Cerebellar nuclear complex (tissue), 1 donor: ENCODE measurements around the gene NOXO1.
A peak's percentile ranks its signal among the peaks of the same experiment; 100 is the strongest.

ENCODE experiments used
- DNase-seq, 2 experiments: peaks; one replicate each; lab custom pipeline; 2025; lab: John Stamatoyannopoulos, UW

The NOXO1 gene

GRCh38 chr16:1979271-1980029 lies 1.8 kb downstream of the NOXO1 start:
- DNase-seq = no peak

GRCh38 chr16:1978476-1979120 lies 2.7 kb downstream of the NOXO1 start:
- DNase-seq = no peak

GRCh38 chr16:1977875-1978268 lies 3.4 kb downstream of the NOXO1 start:
- DNase-seq = no peak

DNA sequence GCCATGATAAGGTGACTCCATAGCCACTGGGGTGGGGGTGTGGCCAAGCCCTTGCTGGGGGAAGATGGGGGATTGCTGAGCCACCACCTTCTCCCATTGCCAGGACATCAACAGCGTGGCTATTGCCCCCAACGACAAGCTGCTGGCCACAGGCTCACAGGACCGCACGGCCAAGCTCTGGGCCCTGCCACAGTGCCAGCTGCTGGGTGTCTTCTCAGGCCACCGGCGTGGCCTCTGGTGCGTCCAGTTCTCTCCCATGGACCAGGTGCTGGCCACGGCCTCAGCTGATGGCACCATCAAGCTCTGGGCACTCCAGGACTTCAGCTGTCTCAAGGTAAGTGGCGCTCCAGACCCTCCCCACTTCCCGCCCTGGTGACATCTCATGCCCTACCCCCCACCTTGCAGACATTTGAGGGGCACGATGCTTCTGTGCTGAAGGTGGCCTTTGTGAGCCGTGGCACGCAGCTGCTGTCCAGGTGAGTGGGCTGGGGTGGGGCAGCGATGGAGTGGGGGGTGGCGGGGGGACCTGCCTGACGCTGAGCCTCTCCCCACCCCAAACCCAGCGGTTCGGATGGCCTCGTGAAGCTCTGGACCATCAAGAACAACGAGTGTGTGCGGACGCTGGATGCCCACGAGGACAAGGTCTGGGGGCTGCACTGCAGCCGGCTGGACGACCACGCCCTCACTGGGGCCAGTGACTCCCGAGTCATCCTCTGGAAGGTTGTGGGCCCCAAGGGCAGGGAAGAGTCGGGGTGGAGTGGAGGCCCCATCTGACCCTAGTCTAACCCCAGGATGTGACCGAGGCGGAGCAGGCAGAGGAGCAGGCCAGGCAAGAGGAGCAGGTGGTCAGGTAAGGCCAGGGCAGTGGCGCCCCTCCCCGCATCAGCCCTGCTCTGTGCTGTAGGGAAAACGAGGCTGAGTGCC lies 4.1 kb downstream of the NOXO1 start:
- DNase-seq = no peak

GRCh38 chr16:1976216-1976520 lies 5.1 kb downstream of the NOXO1 start:
- no peak for DNase-seq

DNA sequence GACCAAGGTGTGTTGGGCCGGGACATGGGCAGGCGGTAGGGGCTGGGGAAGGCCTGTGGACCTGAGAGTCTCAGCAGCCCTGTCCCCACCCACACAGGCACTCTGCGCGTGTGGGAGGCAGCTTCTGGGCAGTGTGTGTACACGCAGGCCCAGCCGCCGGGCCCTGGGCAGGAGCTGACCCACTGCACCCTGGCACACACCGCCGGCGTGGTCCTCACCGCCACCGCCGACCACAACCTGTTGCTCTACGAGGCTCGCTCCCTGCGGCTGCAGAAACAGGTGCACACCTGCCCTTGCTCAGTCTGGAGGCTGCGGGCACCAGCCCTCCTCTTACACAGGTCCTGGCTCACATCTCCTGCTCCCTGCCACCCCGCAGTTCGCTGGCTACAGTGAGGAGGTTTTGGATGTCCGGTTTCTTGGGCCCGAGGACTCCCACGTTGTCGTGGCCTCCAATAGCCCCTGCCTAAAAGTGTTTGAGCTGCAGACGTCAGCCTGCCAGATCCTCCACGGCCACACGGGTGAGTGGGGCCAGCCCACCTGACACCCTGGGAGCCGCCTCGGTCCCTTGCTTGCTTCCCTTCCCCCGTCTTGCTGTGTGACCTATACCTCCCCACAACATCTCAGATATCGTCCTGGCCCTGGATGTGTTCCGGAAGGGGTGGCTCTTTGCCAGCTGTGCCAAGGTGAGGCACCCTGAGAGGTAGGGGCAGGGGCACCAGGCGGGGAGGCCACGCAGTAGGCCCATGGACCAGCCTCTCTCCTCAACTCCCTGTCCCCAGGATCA lies 5.6 kb downstream of the NOXO1 start:
- no peak for DNase-seq

DNA sequence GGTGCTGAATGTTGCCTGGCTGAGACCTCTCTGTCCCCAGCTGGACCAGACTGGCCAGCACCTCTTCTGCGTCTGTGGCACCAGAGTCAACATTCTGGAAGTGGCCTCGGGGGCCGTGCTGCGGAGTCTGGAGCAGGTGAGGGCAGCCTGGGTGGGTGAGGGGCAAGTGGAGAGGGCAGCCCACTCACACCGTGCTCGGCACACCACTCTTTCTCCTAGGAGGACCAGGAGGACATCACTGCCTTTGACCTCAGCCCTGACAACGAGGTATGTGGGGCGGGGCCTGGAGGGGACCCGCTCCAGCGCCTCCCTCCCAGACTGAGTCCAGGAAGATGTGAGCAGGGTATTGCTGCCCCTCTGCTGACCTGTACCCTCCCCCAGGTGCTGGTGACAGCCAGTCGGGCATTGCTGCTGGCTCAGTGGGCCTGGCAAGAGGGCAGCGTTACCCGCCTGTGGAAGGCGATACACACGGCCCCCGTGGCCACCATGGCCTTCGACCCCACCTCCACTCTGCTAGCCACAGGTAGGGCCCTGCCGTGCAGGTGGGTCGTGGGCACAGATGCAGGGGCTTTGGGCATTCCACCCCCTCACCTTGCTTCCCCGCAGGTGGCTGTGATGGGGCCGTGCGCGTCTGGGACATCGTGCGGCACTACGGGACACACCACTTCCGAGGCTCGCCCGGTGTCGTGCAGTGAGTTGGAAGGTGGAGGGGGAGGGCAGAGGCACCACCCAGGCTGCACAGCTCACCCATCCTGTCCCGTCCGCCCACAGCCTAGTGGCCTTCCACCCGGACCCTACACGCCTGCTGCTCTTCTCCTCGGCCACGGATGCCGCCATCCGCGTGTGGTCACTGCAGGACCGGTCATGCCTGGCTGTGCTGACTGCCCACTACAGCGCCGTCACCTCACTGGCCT lies 6.9 kb downstream of the NOXO1 start:
- no peak for DNase-seq

- DNase-seq = no peak
Observed at GRCh38 chr16:1973461-1974156, 7.7 kb downstream of the NOXO1 start.

DNA sequence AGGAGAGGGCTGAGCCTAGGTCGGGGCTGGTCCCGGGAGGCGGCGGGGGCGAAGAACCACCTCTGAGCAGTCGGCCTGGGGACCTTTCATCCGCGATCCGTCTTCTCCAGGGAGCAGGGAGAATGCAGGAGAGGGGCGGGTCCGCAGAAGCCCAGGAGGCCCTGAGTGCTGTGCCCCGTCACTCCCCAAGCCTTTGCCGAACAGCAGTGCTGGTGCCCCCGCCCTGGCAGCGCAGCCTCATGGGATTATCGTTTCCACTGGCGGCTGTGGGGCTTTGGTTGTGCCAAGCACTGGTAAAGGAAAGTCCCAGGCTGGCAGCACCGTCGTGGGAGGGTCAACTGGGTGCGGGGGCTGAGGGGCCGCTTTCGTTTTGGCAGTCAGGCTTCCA lies 8.8 kb downstream of the NOXO1 start:
- no peak for DNase-seq

- DNase-seq = peak in 1 of 2 experiments; percentile 56
Observed at GRCh38 chr16:1971796-1972489, 9.3 kb downstream of the NOXO1 start, which contains the start of gene TBL3. Gene TBL3, plus strand, starts transcription at chr16:1972053. Its CDS starts 112 bp downstream, at chr16:1972165.

GRCh38 chr16:1968146-1968953 lies 12.9 kb downstream of the NOXO1 start:
- DNase-seq = no peak

DNA sequence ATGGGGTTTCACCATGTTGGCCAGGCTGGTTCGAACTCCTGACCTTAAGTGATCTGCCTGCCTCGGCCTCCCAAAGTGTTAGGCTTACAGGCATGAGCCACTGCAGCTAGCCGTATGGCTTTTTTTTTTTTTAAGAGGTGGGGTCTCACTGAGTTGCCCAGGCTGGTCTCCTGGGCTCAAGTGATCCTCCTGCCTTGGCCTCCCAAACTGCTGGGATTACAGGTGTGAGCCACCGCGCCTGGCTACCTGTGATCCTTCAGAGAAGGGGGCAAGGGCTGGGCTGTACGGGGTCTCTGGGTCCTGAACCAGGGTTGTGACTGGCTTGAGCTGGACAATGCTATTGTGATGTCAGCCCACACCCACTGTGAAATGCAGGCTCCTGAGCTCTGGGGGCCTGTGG lies 14.8 kb downstream of the NOXO1 start, which contains the start of gene RNF151:
TSS of gene RNF151 (plus strand) at position 397 of the 400 bp plus-strand sequence. CDS start 26 bp downstream, outside the sequence.
- DNase-seq = no peak

DNA sequence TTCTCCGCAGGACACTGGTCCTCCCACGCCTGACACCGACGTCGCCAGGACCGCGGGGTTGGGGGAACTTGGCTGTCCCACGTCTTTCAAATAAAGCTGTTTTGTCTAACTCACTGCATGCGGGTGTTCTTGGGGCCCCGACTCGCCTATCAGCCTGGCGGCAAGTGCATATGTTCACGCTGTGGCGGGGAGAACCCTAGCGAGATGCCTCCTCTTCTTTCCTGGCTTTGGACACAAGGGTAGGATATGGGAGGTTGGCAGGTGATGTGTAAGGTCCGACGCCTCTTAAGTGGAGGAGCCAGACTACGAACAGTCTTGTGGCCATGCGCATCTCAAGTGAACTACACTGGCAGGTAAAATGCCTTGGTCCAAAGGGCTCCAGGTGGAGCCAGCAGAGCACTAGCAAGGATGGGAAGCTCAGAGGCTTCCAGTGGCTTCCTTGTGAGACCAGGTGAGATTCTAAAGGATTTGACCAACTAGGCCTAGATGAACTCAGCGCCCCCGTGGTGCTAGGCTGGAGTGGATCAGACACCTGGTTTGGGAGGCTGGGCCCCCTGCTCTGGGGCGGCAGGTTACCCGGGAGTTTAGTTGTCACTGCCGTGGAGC lies 15.8 kb downstream of the NOXO1 start:
- DNase-seq = no peak

GRCh38 chr16:1964506-1965395 lies 16.5 kb downstream of the NOXO1 start, which contains the start of gene RPS2:
Gene RPS2, minus strand, starts transcription at chr16:1964826. Its CDS starts 201 bp downstream, at chr16:1964625.
- DNase-seq = peak; percentile 91 to 94

DNA sequence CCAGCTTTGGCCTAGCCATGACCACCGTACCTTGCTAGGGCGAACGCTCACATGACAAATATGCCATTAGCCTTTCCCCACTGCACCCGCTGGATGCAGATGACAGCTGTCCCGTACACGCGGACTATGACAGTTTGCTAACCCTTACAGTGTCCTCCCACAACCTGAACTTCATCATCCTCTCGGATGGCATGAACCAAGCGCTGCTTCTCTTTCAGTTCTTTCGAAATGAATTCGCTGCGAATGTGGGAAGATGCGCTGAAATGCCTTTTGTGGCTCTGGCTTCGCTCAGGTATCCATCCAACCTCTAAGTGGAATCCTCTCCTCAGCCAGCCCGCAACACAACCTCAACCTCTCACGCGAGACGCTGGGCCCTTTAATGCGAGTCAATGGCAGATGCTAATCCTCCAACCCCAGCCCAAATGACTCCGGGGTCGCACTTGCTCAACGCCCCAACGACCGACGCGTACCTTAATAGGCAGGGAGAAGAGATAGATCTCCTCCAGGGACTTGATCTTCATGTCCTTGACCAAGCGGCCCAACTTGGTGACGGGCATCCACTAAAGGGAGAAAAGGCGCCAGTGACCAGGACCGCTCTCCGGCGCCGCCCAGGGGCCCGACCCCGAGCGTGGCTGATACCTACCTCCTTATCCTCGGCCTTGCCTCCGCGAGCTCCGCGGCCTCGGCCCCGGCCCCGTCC lies 17.3 kb downstream of the NOXO1 start:
- DNase-seq = no peak
